GM21786 (cell line): Measurements from ENCODE around the gene HESX1.

Experiments
- ATAC-seq: cut with Tn5 transposase; IDR thresholded peaks from one replicate; pipeline ENCODE4 v1.9.1; 2021; ENCODE audit not compliant: unreplicated experiment

The HESX1 gene

GRCh38 chr3:57199895-57200297 is at the start of gene HESX1:
Gene HESX1 (minus strand): TSS chr3:57199978. CDS start chr3:57199918, 60 bp downstream.
- no peak for ATAC-seq

GRCh38 chr3:57244946-57245345 is 45.2 kb upstream of the HESX1 start:
- ATAC-seq, result no peak

GRCh38 chr3:57234613-57235575 is 35.1 kb upstream of the HESX1 start:
- no peak for ATAC-seq

GRCh38 chr3:57233799-57234198 is 34.0 kb upstream of the HESX1 start:
- no peak for ATAC-seq

- no peak for ATAC-seq
These were observed 30.2 kb upstream of the HESX1 start for GRCh38 chr3:57230006-57230405.

- ATAC-seq, result peak; percentile 31
These were observed 28.4 kb upstream of the HESX1 start for GRCh38 chr3:57227930-57228751.

GRCh38 chr3:57227204-57227929 is 27.6 kb upstream of the HESX1 start, which contains the start of gene APPL1:
Gene APPL1 (plus strand): TSS chr3:57227729. CDS start chr3:57227884, 155 bp downstream.
- ATAC-seq, result peak; percentile 78

- ATAC-seq, result no peak
These were observed 26.4 kb upstream of the HESX1 start for GRCh38 chr3:57226176-57226575.

- ATAC-seq, result no peak
These were observed 25.1 kb upstream of the HESX1 start for GRCh38 chr3:57224856-57225255.

GRCh38 chr3:57221883-57222282 is 22.1 kb upstream of the HESX1 start:
- ATAC-seq, result no peak

GRCh38 chr3:57206423-57206822 is 6.6 kb upstream of the HESX1 start:
- ATAC-seq, result no peak

GRCh38 chr3:57194641-57195040 is 5.1 kb downstream of the HESX1 start:
- ATAC-seq, result no peak

GRCh38 chr3:57192028-57192427 is 7.8 kb downstream of the HESX1 start:
- ATAC-seq, result no peak

GRCh38 chr3:57184526-57184925 is 15.3 kb downstream of the HESX1 start:
- no peak for ATAC-seq

- no peak for ATAC-seq
These were observed 20.0 kb downstream of the HESX1 start for GRCh38 chr3:57179580-57180410.

GRCh38 chr3:57176045-57176444 is 23.7 kb downstream of the HESX1 start:
- no peak for ATAC-seq

GRCh38 chr3:57173687-57174086 is 26.1 kb downstream of the HESX1 start:
- ATAC-seq, result no peak

GRCh38 chr3:57170946-57171345 is 28.8 kb downstream of the HESX1 start:
- ATAC-seq, result no peak

- peak; percentile 63 for ATAC-seq
These were observed 29.7 kb downstream of the HESX1 start for GRCh38 chr3:57169872-57170623.
